Measurements from ENCODE around the gene ZNF213.
A peak's percentile ranks its signal among the peaks of the same experiment; 100 is the strongest.

ZNF213 gene

DNA sequence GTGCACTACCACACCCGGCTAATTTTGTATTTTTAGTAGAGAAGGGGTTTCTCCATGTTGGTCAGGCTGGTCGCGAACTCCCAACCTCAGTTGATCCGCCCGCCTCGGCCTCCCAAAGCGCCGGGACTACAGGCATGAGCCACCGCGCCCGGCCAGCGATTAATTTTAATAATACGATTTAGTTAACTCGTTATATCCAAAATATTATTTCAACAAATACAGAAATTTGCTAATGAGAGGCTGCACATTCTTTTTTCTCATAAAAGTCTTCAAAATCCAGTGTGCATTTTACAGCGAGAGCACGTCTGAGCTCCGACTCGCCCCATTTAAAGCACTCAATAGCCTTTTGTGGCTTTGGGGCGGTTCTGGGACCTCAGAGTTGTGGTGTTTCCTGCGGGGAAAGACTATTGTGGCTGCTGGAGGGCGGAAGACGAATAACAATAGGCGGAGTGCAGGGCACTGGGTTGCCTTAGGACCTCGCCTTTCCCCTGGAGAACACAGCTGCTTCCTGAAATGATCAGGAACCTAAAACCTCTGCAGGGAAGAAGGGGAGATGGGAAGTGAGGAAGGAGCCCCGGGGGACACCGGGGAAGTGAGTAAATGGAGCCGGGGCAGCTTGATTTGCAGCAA lies 32.9 kb upstream of the ZNF213 start:
- no peak for DNase-seq

DNA sequence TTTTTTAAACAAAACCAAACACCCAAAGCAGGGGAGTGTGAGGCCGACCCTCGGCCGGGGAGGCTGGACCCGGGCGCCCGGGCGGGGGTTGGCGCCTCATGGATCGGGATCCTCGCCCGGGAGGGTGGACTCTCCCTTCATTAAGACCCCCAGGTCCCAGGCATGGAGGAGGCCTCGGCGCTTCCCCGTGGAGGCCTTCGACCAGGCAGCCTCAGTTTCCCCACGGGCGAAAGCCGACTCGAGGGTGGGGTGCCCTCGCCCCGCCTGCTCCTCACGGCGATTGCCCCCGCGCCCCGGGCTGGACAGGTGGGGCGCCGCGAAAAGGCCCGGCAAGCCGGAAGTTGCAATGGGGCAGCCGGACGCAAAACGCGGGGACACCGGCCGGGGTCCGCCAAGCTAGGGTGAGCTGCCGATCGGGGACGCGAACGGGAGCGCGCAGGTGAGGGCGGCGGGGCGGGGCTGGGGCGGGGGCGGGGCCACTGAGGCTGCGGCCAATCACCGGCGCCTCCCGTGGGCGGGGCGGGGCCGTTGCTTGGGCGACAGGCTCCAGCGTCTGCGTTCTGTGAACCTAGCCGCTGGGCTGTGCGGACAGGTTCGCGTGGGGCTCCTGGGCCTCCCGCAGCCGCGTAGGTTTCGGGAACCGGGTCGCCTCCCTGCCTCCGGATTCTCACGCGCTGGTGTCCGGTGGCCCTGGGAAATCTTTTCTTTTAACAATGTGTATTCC lies 28.5 kb upstream of the ZNF213 start:
- peak; percentile 97 for DNase-seq

- peak; percentile 86 for DNase-seq
Measured at GRCh38 chr16:3112058-3112880, 22.6 kb upstream of the ZNF213 start, which contains the start of gene ZNF205. ZNF205 (plus strand) TSS chr16:3112586; CDS start chr16:3113431, 845 bp downstream.

DNA sequence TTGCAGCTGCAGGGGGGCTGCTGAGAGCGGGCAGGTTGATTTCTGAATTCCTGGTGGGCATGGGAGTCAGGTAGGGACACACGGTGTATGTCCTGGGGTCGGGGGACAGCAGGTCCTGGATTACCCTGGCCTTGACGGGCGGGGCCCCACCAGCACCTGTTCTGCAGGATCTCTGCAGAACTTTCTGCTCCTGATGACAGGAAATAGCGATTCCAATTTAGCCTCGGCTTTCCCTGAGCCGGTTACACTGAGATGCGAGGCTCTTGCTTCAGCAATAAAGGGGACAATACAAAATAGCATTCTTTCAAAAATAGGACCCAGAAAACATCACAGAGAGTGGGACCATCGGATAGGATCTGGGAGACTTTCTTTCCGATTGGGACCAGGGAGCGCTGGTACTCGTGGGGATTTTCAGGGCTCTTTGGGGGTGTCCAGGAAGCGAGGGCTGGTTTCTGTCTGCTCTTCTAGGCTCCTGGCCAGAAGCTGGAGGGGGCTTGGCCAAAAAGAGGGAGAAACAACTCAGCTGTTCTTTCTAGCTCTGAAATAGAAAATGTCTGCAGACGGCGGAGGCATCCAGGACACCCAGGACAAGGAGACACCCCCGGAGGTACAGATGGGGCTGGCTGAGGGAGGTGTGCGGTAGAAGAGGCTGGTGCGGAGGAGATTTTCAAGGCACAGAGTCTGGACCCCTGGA lies 21.8 kb upstream of the ZNF213 start:
- peak; percentile 57 for DNase-seq

DNA sequence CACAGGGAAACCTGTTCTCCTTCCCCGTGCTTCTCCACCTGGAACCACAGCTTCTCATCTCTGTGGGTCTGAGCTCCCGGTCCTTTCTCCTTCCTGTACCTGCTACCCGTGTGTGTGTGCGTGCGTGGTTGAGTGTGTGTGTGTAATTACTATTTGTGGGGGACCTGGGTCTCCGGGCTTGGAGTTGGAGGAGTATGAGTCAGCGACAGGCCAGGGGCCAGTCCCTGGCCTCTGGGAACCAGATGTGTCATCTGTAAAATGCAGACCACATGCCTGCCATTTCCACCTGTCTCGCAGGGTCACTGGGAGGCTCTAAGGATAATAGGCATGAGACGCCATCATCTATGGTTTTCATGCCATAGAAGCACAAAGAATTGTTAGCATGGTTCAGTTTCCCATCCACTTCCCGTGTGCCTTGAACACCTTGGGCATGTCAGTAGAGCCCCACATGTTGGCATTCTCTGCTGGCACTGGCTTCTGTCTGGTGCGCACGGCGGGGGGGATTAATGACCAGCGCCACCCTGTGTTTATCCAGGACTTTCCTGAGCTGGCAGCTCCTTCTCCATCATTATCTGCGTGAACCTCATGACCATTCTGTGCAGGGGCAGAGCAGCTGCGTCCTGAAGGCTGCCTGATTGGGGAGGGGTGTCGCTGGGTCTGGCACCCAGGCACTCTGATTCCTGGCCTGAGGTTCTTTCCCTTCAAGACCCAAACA lies 20.9 kb upstream of the ZNF213 start:
- DNase-seq = no peak

GRCh38 chr16:3115003-3115402 lies 19.8 kb upstream of the ZNF213 start:
- DNase-seq = no peak

- no peak for DNase-seq
Measured at GRCh38 chr16:3115561-3115960, 19.3 kb upstream of the ZNF213 start.

GRCh38 chr16:3118204-3118790 lies 16.5 kb upstream of the ZNF213 start:
- DNase-seq = no peak

DNA sequence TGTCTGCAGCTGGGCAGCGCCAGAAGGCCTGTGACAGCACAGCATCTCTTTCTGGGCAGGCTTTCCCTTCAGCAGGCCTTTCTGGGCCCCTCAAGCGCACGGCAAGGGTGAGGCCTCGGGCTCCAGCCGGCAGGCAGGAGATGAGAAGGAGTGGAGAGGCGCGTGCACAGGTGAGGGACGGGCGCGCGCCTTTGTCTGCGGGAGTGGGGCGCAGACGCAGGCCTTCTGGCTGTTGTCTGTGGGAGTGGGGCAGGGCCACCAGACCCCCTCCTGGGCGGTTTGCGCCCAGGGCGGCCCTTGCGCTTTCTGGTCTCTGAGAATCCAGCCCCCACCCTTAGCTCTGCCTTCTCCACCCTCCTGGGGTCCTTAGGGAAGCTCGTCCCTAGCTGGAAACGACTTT lies 16.0 kb upstream of the ZNF213 start:
- DNase-seq = no peak

GRCh38 chr16:3119286-3119685 lies 15.5 kb upstream of the ZNF213 start:
- no peak for DNase-seq

DNA sequence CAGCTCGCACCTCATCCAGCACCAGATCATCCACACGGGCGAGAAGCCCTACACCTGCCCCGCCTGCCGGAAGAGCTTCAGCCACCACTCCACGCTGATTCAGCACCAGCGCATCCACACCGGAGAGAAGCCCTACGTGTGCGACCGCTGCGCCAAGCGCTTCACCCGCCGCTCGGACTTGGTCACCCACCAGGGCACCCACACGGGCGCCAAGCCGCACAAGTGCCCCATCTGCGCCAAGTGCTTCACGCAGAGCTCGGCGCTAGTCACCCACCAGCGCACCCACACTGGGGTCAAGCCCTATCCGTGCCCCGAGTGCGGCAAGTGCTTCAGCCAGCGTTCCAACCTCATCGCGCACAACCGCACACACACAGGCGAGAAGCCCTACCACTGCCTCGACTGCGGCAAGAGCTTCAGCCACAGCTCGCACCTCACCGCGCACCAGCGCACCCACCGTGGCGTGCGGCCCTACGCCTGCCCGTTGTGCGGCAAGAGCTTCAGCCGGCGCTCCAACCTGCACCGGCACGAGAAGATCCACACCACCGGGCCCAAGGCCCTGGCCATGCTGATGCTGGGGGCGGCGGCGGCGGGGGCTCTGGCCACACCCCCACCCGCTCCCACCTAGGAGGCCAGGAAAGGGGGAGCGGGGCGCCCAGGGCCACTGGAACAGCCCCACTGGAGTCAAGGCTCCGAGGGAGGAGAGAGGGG lies 15.0 kb upstream of the ZNF213 start:
- DNase-seq = no peak

DNA sequence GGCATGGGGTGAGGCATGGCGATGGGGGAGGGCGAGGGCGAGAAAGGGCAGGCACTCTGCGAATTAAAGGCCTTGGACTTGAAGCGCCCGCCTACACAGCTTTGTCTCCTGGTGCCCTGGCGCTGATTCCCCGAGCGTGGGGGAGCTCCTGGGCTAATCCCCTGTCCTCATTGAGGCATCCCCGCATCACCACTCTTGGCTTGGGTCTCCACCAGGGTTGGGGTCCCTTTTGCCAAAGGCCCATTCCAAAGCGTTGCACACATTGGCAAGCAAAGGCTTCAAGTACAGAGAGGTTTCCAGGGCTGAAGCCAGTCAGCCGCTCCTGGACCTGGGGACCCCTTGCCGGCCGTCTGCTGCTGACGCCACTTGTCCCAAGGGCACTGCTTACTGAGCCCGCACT lies 14.4 kb upstream of the ZNF213 start:
- DNase-seq = no peak

DNA sequence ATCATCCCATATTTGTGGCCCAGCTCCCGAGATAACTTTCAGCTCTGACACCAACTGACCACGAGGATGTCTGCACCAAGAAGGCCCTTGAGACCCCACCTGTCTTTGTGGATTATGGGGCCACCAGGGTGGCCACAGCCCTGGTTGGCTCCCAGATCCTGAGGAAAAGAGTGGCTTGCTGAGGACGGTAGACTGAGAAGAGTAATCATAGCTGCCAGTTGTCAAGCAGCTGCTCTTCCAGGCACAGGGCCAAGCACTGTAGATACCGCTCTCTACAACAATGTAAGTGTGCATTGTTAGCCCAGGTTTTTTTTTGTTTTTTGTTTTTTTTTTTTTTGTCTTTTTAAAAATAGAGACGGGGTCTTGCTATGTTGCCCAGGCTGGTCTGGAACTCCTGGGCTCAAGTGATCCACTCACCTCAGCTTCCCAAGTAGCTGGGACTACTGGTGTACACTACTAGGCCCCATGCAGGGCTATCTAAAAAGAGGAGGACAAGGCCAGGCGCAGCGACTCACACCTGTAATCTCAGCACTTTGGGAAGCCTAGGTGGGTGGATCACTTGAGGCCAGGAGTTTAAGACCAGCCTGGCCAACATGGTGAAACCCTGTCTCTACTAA lies 12.9 kb upstream of the ZNF213 start:
- DNase-seq = peak; percentile 68

- no peak for DNase-seq
Measured at GRCh38 chr16:3122926-3123570, 11.8 kb upstream of the ZNF213 start.

DNA sequence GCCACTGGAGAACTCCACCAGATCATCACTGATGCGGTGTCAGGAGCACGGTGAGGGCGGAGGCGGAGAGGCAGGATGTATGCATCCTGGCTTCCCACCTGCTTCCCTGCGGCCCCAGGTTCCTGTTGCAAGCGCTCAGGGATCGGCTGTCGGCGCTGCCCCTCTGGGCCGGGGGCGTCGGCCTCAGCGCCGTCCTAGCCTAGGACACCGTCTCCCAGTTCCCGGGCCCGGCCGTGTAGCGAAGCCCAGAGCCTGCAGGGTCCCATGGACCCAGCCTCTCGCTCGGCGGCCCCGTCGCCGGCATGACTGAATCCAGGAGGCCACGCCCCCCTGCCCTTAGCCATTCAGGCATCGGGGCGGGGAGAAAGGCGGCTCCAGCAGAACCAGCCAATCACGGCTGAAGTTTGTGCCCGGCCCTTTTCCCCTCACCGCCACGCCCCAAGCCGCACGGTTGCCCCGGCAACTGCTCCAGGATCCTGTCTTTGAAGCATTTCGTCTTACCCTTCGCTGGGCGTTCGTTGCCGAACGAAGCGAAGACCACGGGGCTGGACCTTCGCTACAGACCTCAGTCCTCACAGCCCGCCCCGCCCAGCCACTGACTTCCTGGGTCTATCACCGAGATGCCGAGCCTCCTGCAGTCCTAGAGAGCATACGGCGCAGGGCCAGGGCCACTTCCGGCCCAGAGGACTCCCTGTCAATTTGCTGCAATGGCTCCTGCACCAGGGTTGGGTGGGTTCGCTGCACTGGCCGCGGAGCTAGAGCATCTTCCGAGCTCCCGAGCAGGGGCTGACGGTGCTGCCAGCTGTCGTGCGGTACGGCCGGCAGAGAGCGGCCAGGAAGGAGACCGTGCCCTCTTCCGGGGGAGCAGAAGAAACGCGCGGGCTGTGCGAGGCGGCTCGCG lies 10.6 kb upstream of the ZNF213 start:
- peak; percentile 98 for DNase-seq

DNA sequence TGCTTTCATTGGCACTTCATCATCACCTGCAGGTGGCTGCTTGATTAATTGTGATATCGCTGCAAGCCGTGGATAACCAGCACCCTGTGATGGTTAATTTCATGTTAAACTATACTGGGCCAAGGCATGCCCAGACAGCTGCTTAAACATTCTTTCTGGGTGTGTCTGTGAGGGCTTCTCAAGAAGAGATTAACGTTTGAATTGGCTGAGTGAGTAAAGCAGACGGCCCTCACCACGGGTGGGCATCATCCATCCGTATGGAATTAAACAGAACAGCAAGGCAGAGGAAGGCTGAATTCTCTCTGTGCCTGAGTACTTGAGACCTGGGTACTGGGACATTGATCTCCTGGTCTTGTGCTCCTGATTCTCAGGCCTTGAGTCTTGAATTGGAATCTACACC lies 7.1 kb upstream of the ZNF213 start:
- DNase-seq = no peak

GRCh38 chr16:3129137-3130131 lies 5.4 kb upstream of the ZNF213 start:
- peak; percentile 76 for DNase-seq
